ENCODE measurements around the gene ZMYND8.
"Not testable (repeated sequence)": the region's sequence is repeated elsewhere in the genome, so short reads cannot be mapped to it uniquely, and the experiment has no call there.

ZMYND8 gene

GRCh38 chr20:47178851-47179250 lies 177.6 kb downstream of the ZMYND8 start:
- FAIRE-seq (no peak), DNase-seq (ENCODE audit: insufficient read length, low spot score) (no peak)
- TF ChIP-seq POU2F2 (IDR thresholded peaks at IDR 0.05; ENCODE audit: low read depth, low read length) = no peak
- no peak for TF ChIP-seq POLR2A (IDR thresholded peaks at IDR 0.05; ENCODE audit: low read depth, low read length)
- TF ChIP-seq TAF1 (IDR thresholded peaks at IDR 0.05; ENCODE audit: low read depth, low read length) = no peak
- TF ChIP-seq SPI1 (IDR thresholded peaks at IDR 0.05; ENCODE audit: low read depth, low read length) = no peak
- no peak for TF ChIP-seq PAX5 (IDR thresholded peaks at IDR 0.05; ENCODE audit: insufficient read depth, low read length, severe bottlenecking)
- no peak for TF ChIP-seq POLR2AphosphoS5 (IDR thresholded peaks at IDR 0.05; ENCODE audit: low read depth, low read length)

- FAIRE-seq = no peak
- TF ChIP-seq POU2F2 (IDR thresholded peaks at IDR 0.05; ENCODE audit: low read depth, low read length) = no peak
- TF ChIP-seq PAX5 (IDR thresholded peaks at IDR 0.05; ENCODE audit: insufficient read depth, low read length, severe bottlenecking) = no peak
- no peak for TF ChIP-seq POLR2A (IDR thresholded peaks at IDR 0.05; ENCODE audit: low read depth, low read length)
- no peak for TF ChIP-seq POLR2AphosphoS5 (IDR thresholded peaks at IDR 0.05; ENCODE audit: low read depth, low read length)
- TF ChIP-seq TAF1 (IDR thresholded peaks at IDR 0.05; ENCODE audit: low read depth, low read length) = no peak
- TF ChIP-seq SPI1 (IDR thresholded peaks at IDR 0.05; ENCODE audit: low read depth, low read length) = no peak
- DNase-seq (ENCODE audit: insufficient read length, low spot score) = no peak
These were observed 178.2 kb downstream of the ZMYND8 start for GRCh38 chr20:47178277-47178676.

GRCh38 chr20:47176217-47176616 lies 180.3 kb downstream of the ZMYND8 start:
- not testable (repeated sequence) for FAIRE-seq; DNase-seq (ENCODE audit: insufficient read length, low spot score)

DNA sequence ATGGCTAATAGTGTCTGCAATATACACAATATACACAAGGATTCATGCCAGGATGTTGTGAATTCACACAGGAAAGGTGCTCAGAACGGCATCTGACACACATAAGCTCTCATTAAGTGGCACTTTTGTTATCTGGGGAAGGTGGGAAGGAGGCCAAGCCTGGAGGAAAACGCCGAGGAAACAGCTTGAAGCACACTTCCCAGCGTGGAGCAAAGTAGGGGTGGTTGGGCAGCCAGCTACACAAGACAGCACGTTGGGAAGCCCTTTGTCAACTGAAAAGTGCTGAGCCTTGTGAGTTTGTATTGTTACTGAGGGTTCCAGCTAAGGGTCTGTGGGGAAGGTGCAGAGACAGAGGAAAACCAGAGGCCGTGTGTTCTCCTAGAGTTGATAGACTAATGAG lies 181.0 kb downstream of the ZMYND8 start:
- DNase-seq (ENCODE audit: insufficient read length, low spot score) (no peak), FAIRE-seq (no peak)
- TF ChIP-seq TAF1 (IDR thresholded peaks at IDR 0.05; ENCODE audit: low read depth, low read length) = no peak
- TF ChIP-seq PAX5 (IDR thresholded peaks at IDR 0.05; ENCODE audit: insufficient read depth, low read length, severe bottlenecking) = no peak
- TF ChIP-seq POLR2AphosphoS5 (IDR thresholded peaks at IDR 0.05; ENCODE audit: low read depth, low read length) = no peak
- TF ChIP-seq SPI1 (IDR thresholded peaks at IDR 0.05; ENCODE audit: low read depth, low read length) = no peak
- TF ChIP-seq POU2F2 (IDR thresholded peaks at IDR 0.05; ENCODE audit: low read depth, low read length) = no peak
- no peak for TF ChIP-seq POLR2A (IDR thresholded peaks at IDR 0.05; ENCODE audit: low read depth, low read length)

DNA sequence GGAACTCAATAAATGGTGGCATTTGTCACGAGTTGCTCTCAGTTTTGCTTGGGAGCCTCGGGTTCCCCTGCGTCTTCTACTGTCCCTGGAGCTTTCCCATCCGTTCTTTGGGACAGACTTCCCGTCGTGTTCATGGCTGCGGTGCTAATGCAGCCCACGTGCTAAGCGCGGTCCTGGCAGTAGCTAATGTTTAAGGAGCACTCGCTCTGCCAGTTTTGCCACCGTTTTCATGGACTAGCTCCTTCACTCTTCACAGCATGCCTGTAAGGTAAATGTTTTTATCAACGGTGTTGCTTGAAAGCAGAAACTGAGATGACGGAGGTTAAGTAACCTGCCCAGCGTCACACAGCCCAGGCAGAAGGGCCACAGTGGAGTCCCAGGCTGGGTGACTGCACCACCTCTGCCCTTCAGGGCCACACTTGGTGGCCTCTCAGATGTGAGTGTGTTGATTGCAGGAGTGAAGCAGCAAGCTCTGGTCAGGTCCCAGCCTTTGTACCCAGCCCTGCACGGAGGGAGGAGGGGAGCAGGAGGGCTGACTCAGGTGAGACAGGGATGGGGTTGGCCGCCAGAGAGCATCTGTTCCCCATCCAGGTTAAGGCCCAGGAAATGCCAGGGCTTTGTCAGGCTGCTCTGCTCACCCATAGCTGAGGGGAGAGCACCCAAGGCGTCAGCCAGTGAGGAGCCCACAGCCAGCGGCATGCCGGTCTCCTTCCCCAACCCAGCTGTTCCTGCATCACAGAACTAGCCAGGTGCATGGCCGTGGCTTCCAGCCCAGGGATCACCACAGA lies 181.8 kb downstream of the ZMYND8 start:
- FAIRE-seq (no peak), DNase-seq (ENCODE audit: insufficient read length, low spot score) (no peak)
- TF ChIP-seq POLR2AphosphoS5 (IDR thresholded peaks at IDR 0.05; ENCODE audit: low read depth, low read length) = no peak

- TF ChIP-seq TAF1 (IDR thresholded peaks at IDR 0.05; ENCODE audit: low read depth, low read length) (no peak), POLR2A (IDR thresholded peaks at IDR 0.05; ENCODE audit: low read depth, low read length) (no peak), SPI1 (IDR thresholded peaks at IDR 0.05; ENCODE audit: low read depth, low read length) (no peak), POU2F2 (IDR thresholded peaks at IDR 0.05; ENCODE audit: low read depth, low read length) (no peak), POLR2AphosphoS5 (IDR thresholded peaks at IDR 0.05; ENCODE audit: low read depth, low read length) (no peak), PAX5 (IDR thresholded peaks at IDR 0.05; ENCODE audit: insufficient read depth, low read length, severe bottlenecking) (no peak)
- no peak for FAIRE-seq
These were observed 182.8 kb downstream of the ZMYND8 start for GRCh38 chr20:47173596-47174216.

DNA sequence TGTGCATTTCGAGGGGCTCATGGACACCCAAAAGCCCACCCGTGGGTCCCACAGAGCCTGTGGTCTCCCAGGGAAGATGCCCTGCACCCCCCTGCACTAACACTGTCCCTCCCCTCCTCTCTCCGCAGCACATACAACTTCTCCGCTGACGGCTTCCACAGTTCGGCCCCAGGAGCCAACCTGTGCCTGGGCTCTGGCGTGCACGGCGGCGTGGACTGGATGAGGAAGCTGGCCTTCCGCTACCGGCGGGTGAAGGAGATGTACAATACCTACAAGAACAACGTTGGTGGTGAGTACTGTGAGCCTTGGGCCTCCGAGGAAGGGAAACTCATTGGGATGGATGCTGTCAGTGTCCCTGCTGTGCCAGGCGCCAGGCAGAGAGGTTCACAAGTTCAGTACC lies 183.9 kb downstream of the ZMYND8 start:
- TF ChIP-seq POLR2AphosphoS5 (IDR thresholded peaks at IDR 0.05; ENCODE audit: low read depth, low read length) (no peak), POLR2A (IDR thresholded peaks at IDR 0.05; ENCODE audit: low read depth, low read length) (no peak), PAX5 (IDR thresholded peaks at IDR 0.05; ENCODE audit: insufficient read depth, low read length, severe bottlenecking) (no peak), TAF1 (IDR thresholded peaks at IDR 0.05; ENCODE audit: low read depth, low read length) (no peak), POU2F2 (IDR thresholded peaks at IDR 0.05; ENCODE audit: low read depth, low read length) (no peak), SPI1 (IDR thresholded peaks at IDR 0.05; ENCODE audit: low read depth, low read length) (no peak)
- no peak for FAIRE-seq
- no peak for DNase-seq (ENCODE audit: insufficient read length, low spot score)

More at GRCh38 chr20:47173596-47174216, 182.8 kb downstream of the ZMYND8 start:
- no peak for DNase-seq (ENCODE audit: insufficient read length, low spot score)

- no peak for FAIRE-seq
- TF ChIP-seq PAX5 (IDR thresholded peaks at IDR 0.05; ENCODE audit: insufficient read depth, low read length, severe bottlenecking) (no peak), SPI1 (IDR thresholded peaks at IDR 0.05; ENCODE audit: low read depth, low read length) (no peak), POU2F2 (IDR thresholded peaks at IDR 0.05; ENCODE audit: low read depth, low read length) (no peak), TAF1 (IDR thresholded peaks at IDR 0.05; ENCODE audit: low read depth, low read length) (no peak)
- DNase-seq (ENCODE audit: insufficient read length, low spot score) = no peak
These were observed 188.7 kb downstream of the ZMYND8 start for GRCh38 chr20:47167846-47168245.

- FAIRE-seq = no peak
- TF ChIP-seq TAF1 (IDR thresholded peaks at IDR 0.05; ENCODE audit: low read depth, low read length) = no peak
- no peak for TF ChIP-seq PAX5 (IDR thresholded peaks at IDR 0.05; ENCODE audit: insufficient read depth, low read length, severe bottlenecking)
- TF ChIP-seq SPI1 (IDR thresholded peaks at IDR 0.05; ENCODE audit: low read depth, low read length) = no peak
- TF ChIP-seq POLR2A (IDR thresholded peaks at IDR 0.05; ENCODE audit: low read depth, low read length) = no peak
- no peak for TF ChIP-seq POLR2AphosphoS5 (IDR thresholded peaks at IDR 0.05; ENCODE audit: low read depth, low read length)
- TF ChIP-seq POU2F2 (IDR thresholded peaks at IDR 0.05; ENCODE audit: low read depth, low read length) = no peak
These were observed 191.1 kb downstream of the ZMYND8 start for GRCh38 chr20:47165376-47165865.

GRCh38 chr20:47164140-47164539 lies 192.4 kb downstream of the ZMYND8 start:
- DNase-seq (ENCODE audit: insufficient read length, low spot score) (no peak), FAIRE-seq (no peak)
- no peak for TF ChIP-seq TAF1 (IDR thresholded peaks at IDR 0.05; ENCODE audit: low read depth, low read length)
- TF ChIP-seq POLR2A (IDR thresholded peaks at IDR 0.05; ENCODE audit: low read depth, low read length) = no peak
- TF ChIP-seq POLR2AphosphoS5 (IDR thresholded peaks at IDR 0.05; ENCODE audit: low read depth, low read length) = no peak
- TF ChIP-seq SPI1 (IDR thresholded peaks at IDR 0.05; ENCODE audit: low read depth, low read length) = no peak
- TF ChIP-seq POU2F2 (IDR thresholded peaks at IDR 0.05; ENCODE audit: low read depth, low read length) = no peak
- no peak for TF ChIP-seq PAX5 (IDR thresholded peaks at IDR 0.05; ENCODE audit: insufficient read depth, low read length, severe bottlenecking)

More at GRCh38 chr20:47165376-47165865, 191.1 kb downstream of the ZMYND8 start:
- no peak for DNase-seq (ENCODE audit: insufficient read length, low spot score)
